Measurements from ENCODE around the gene SLC25A27.

- TF ChIP-seq EZH2phosphoT487 (IDR thresholded peaks at IDR 0.05; ENCODE audit: low read depth) (no peak), CTCF (IDR thresholded peaks at IDR 0.05; ENCODE audit: low read depth, low read length) (no peak)
Observed at GRCh38 chr6:46626976-46627375, 25.8 kb upstream of the SLC25A27 start.
